NOMO-1 treated with dmso at 0.1 percent for 144 hours (cell line): ENCODE measurements around the gene GAL3ST2.
"Not testable (repeated sequence)": the region's sequence is repeated elsewhere in the genome, so short reads cannot be mapped to it uniquely, and the experiment has no call there.

Source experiments
- DNase-seq: peaks from one replicate; lab custom pipeline; 2025; ENCODE audit not compliant: unreplicated experiment; lab: John Stamatoyannopoulos, UW

GAL3ST2 gene

GRCh38 chr2:241767464-241768250 lies 9.0 kb upstream of the GAL3ST2 start:
- DNase-seq, result no peak

- no peak for DNase-seq
These were observed 8.3 kb upstream of the GAL3ST2 start for GRCh38 chr2:241768251-241768711.

GRCh38 chr2:241768850-241769249 lies 7.8 kb upstream of the GAL3ST2 start:
- DNase-seq, result no peak

GRCh38 chr2:241769819-241770184 lies 6.8 kb upstream of the GAL3ST2 start:
- DNase-seq, result no peak

GRCh38 chr2:241770185-241770935 lies 6.3 kb upstream of the GAL3ST2 start:
- DNase-seq, result no peak

DNA sequence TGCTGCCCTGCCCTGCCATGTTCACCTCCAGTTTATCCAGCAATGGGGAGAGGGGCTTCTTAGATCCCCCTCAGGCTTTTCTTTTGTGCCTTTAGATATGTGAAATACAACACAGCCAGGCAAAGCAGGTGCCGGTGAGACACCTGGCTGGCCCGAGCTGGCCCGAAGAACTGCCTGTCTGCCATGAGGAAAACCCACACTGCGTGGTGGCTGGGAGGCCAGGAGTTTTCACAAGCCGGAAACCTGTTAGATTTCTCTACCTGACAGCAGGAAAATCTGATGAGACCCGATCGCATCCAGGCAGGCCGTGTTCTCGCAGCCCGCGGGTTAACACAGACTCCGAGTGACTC lies 5.7 kb upstream of the GAL3ST2 start:
- DNase-seq, result no peak

- DNase-seq, result peak; percentile 54
These were observed 5.1 kb upstream of the GAL3ST2 start for GRCh38 chr2:241771286-241772062.

DNA sequence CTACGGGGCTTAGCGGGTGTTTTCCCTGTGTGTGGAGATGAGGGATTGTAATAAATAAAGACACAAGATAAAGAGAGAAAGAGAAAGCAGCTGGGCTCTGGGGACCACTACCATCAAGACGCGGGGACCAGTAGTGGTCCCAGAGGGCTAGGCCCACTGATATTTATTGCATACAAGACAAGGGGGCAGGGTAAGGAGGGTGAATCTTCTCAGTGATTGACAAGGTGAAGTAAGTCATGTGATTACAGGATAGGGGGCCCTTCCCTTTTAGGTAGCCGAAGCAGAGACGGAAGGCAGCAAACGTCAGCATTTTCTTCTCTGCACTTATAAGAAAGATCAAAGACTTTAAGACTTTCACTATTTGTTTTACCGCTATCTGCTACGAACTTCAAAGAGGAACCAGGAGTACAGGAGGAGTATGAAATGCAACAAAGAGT lies 4.5 kb upstream of the GAL3ST2 start:
- peak; percentile 40 for DNase-seq

GRCh38 chr2:241773511-241774418 lies 2.9 kb upstream of the GAL3ST2 start:
- DNase-seq, result no peak

- no peak for DNase-seq
These were observed 2.0 kb upstream of the GAL3ST2 start for GRCh38 chr2:241774419-241775222.

GRCh38 chr2:241775223-241776177 lies 1.1 kb upstream of the GAL3ST2 start:
- DNase-seq, result no peak

DNA sequence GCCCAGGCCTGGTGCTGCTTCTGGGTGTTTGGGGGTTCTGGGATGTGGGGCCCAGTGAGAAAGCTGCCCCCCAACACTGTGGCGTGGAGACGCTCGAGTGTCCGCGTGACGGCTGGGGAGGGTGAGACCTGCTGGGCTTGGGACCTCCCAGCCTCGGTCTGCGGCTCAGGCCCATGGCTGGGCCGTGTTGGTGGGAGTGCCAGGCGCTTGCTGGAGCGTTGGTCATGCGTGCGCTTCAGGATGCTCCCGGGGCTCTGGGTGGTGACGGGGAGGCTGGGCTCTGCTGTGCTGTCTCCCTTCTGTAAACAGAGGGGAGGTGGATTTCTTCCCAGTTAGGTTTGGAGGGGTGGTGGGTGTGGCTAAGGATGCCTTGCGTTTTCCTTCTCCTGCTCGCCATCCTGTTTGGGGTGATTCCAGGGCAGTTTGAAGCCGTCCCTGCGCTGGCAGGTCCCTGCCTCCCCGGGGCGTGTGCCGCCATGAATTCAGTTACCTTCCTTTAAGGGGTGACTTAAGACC lies 606 bp downstream of the GAL3ST2 start:
- no peak for DNase-seq

DNA sequence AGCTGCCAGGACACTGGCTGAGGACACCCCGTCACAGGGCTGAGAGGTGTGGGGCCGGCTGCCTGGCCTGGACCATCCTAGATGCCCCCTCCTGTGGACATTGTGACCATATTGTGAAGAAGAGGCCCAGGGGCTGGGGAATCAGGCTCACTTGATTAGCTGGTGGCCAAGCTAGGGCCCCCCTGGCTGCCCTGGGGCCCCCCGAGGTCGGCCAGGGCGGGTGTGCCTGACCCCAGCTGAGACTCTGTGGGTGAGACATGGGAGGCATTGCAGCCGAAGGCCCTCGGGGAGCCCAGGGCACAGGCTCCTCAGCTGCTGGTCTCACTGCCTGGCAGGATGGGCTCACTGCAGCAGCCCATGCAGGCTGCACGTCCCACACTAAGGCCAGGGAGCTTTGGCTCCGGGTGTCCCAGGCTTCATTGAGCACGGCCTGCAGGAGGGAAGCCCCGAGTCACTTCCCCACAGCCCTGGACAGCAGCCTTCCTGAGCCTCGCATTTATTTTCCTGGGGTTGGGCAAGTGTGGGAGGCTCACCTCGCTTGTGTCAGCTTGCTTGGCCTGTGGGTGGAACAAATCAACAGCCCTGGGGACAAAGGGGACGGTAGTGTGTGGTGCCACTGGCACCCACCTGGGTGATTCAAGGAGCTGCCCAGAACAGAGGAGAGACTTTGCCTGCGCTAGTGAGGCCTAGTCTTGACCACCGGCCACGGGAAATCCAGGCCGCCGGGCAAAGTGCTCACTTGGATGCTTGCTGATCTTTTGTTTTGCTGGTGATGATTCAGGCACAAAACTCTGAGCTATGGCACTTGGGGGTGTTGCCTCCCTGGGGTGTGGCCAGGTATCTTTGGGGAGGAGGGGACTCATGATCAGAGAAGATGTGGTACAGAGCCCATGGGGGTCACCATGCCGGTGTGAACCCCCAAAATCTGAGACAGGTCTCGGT lies 1.3 kb downstream of the GAL3ST2 start:
- DNase-seq, result no peak

- DNase-seq, result no peak
These were observed 4.4 kb downstream of the GAL3ST2 start for GRCh38 chr2:241780939-241781569.

DNA sequence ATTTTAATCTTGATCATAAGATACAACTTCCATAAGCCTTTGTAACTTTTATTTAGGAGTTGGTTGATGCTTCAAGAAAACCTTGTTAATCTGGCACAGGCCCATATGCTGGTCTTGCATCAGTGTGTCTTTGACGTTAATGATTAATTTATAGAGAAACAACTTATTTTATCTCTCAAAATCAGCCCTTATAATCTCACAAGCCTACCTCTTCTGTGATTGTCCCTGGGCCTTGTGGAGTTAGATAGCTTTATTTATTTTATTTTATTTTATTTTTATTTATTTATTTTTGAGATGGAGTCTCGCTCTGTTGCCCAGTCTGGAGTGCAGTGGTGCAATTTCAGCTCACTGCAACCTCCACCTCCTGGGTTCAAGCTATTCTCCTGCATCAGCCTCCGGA lies 5.4 kb downstream of the GAL3ST2 start:
- DNase-seq, result not testable (repeated sequence)

GRCh38 chr2:241788135-241788534 lies 11.5 kb downstream of the GAL3ST2 start:
- DNase-seq, result no peak

DNA sequence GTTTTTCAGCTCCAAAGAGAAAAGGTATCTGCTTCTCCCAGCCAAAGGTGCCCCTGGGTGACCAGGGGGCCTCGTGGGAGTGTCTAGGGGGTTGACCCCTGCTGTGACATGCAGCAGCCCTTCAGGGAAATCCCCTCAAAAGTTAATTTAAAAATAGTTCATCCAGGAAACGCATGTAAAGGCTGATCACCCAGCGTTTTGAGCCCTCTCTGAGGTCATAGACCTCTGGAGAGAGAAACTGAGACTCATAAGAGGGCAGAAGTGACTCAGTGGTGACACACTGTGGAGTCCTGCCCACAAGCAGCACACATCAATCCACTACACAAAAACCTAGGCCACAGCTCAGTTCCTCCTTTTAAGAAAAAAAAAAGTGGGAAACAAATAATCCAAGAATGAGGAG lies 11.9 kb downstream of the GAL3ST2 start:
- DNase-seq, result no peak
